ENCODE data around the gene RIMKLA. TPM values are rescaled to one million over a fixed set of nuclear protein-coding genes. Genes with fewer than 3 reads are reported as not detected.

RIMKLA gene
- total RNA-seq, 4 donors from 2014 or later: 2.9 to 7.0 (median 4.0) TPM

DNA sequence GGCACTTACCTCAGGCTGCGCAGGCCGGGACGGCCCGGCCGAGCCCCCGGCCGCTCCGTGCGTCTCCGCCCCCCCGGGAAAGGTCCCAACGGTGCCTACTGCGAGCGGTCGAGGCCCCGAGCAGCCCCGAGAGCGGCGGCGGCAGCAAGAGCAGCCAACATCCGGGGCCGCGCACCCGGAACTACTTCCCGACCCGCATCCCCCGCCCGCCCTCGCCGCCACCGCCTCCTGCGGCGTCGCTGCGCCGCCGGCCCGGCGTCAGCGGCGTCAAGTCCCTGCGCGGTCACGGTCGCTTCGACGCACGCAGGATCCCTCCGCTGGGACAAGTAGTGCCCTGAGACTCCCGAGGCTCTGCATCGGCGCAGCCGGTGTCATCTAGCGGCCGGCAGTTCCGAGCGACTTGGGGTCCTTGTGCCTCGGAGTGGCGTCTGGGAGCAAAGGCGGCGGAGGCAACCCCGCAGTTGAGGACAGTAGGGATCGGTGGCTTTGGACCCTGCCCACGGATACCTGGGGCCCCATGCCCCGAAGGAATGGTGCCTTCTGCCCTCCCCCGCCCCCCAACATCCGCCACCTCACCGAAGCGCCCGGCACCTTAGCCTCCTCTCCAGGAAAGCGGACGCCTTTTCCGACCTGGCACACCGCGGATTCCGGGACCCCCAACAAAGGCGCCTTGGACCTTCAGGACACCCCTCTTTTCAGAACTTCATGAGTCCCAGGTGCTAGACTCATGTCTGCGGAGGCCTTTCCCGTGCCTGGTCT is 45.4 kb upstream of the RIMKLA start, which contains the start of gene FOXJ3:
Gene FOXJ3, minus strand, starts transcription at position 186 of the 759 bp plus-strand sequence. CDS start 24,142 bp downstream, outside the sequence.
- no peaks in the 10 kb centered on the region for H3K9me3 ChIP-seq
- peak within 1 kb of the TSS; percentile 88 to 96 for H3K4me3 ChIP-seq
- peak within 1 kb of the TSS; percentile 89 to 95 (median 94) for H3K27ac ChIP-seq
- H3K36me3 ChIP-seq: no peaks in the 10 kb centered on the region
- peak; percentile 58 to 78 for TF ChIP-seq POLR2A (IDR thresholded peaks at IDR 0.05)
- TF ChIP-seq POLR2AphosphoS5 (IDR thresholded peaks at IDR 0.05): peak; percentile 94
- TF ChIP-seq EP300 (IDR thresholded peaks at IDR 0.05): no peak
- TF ChIP-seq, protein P1, sequence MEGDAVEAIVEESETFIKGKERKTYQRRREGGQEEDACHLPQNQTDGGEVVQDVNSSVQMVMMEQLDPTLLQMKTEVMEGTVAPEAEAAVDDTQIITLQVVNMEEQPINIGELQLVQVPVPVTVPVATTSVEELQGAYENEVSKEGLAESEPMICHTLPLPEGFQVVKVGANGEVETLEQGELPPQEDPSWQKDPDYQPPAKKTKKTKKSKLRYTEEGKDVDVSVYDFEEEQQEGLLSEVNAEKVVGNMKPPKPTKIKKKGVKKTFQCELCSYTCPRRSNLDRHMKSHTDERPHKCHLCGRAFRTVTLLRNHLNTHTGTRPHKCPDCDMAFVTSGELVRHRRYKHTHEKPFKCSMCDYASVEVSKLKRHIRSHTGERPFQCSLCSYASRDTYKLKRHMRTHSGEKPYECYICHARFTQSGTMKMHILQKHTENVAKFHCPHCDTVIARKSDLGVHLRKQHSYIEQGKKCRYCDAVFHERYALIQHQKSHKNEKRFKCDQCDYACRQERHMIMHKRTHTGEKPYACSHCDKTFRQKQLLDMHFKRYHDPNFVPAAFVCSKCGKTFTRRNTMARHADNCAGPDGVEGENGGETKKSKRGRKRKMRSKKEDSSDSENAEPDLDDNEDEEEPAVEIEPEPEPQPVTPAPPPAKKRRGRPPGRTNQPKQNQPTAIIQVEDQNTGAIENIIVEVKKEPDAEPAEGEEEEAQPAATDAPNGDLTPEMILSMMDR (IDR thresholded peaks at IDR 0.05): peak in 3 of 4 experiments; percentile 2 to 23 (median 9)
- peaks cover 3 to 52% (median 26%) of the 10 kb centered on the region in 3 donors for H3K4me1 ChIP-seq
- peak; percentile 97 for ATAC-seq
- no peaks in the 10 kb centered on the region for H3K27me3 ChIP-seq
- WGBS, 2 donors (ENCODE audit: low coverage in 1 of 2): 0 to 2% methylated on average over 2 to 36 of the region's 79 CpGs

DNA sequence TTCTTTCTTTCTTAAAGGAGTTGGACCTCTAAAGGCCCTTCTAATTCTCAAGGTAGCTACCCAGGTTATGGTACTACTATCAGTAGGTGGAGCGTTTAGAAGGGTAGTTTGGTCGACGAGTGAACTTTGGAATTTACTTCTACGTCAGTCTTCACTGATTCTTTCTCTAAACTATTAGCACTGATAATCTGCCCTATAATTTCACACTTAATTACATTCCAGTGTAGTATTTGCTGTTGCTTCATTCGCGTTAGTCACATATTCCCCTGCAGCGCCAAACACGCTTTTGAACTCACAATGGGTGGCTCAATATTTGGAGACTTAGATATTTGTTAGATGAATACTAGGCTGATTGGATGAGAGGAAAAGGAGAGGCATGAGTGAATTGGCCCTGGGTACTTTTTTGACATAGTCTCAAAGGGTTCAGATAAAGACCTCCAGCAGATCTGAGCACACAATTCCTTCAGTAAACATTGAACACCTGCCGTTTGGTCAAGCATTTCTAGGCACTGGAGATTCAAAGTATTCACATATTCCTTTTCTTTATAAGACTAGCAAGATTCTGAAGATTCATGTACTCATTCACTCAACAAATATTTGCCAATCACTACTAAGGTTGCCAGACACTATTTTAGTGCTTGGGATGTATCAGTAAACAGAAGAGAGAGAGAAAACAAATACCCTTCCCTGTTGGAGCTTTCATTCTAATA is 44.6 kb upstream of the RIMKLA start:
- H3K27me3 ChIP-seq: no peaks in the 10 kb centered on the region
- peak; percentile 5 for ATAC-seq
- peaks cover 3 to 45% (median 26%) of the 10 kb centered on the region in 3 donors for H3K4me1 ChIP-seq
- no peaks in the 10 kb centered on the region for H3K36me3 ChIP-seq
- TF ChIP-seq EP300 (IDR thresholded peaks at IDR 0.05) (no peak), POLR2AphosphoS5 (IDR thresholded peaks at IDR 0.05) (peak; percentile 20)
- TF ChIP-seq, protein P1 (IDR thresholded peaks at IDR 0.05): no peak
- peak overlapping the region; percentile 88 to 96 for H3K4me3 ChIP-seq
- WGBS, 2 donors (ENCODE audit: low coverage in 1 of 2): 0 to 2% methylated on average over 1 to 9 of the region's 9 CpGs
- H3K27ac ChIP-seq: peak overlapping the region; percentile 89 to 95 (median 94)
- no peaks in the 10 kb centered on the region for H3K9me3 ChIP-seq

DNA sequence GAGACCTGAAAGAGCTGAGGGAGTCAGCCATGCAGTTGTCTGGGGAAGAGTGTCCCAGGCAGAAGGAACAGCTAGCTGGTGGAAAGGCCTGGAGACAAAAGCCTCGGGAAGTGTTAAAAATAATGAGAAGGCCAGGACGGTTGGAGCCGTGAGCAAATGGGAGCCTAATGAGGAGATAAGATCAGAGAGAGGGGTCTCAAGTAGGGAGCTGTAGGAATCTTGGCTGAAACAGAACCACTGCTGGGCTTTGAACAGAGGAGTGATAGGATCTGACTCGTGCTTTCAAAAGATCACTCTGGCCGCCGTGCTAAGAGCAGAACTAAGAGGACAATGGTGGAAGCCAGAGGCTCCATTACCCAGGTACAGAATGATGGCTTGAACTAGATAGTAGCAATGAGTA is 43.6 kb upstream of the RIMKLA start:
- Histone ChIP-seq H3K36me3 (no peaks in the 10 kb centered on the region), H3K4me3 (no peak overlapping the region), H3K9me3 (no peaks in the 10 kb centered on the region), H3K27me3 (no peaks in the 10 kb centered on the region), H3K4me1 (peaks cover 3 to 35% (median 22%) of the 10 kb centered on the region in 3 donors), H3K27ac (no peak overlapping the region)
- WGBS, 2 donors (ENCODE audit: low coverage in 1 of 2): 76% methylated on average over 6 of the region's 6 CpGs; no CpG with 5 or more reads in 1 of the 2 donors
- TF ChIP-seq, protein P1 (IDR thresholded peaks at IDR 0.05): no peak
- TF ChIP-seq POLR2AphosphoS5 (IDR thresholded peaks at IDR 0.05): no peak
- TF ChIP-seq POLR2A (IDR thresholded peaks at IDR 0.05): no peak
- TF ChIP-seq EP300 (IDR thresholded peaks at IDR 0.05): no peak
- no peak for ATAC-seq

DNA sequence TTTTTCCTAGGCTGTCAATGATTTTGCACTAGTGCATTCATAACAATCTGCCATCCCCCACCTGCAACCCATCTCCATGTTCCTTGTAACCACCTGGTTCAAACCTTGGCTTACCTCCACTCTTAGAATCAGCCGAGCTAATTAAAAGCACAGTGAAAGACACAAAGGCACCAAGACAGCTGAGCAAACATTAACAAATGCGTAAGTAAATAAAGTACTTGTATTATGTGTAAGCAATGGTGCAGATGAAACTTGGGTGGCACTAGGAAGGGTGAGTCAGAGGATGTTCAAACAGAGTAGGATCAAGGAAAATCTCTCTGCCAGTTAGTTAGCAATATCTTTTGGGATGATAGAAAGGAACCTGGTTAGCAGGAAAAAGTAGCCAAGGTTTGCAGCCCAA is 40.5 kb upstream of the RIMKLA start:
- Histone ChIP-seq H3K27me3 (no peaks in the 10 kb centered on the region), H3K4me3 (no peak overlapping the region), H3K27ac (no peak overlapping the region), H3K36me3 (no peaks in the 10 kb centered on the region), H3K4me1 (peaks cover 0 to 14% (median 5%) of the 10 kb centered on the region in 3 donors), H3K9me3 (no peaks in the 10 kb centered on the region)
- 38 to 89% methylated on average over 1 to 2 of the region's 2 CpGs for WGBS, 2 donors (ENCODE audit: low coverage in 1 of 2)
- no peak for ATAC-seq
- TF ChIP-seq EP300 (IDR thresholded peaks at IDR 0.05): no peak
- TF ChIP-seq, protein P1 (IDR thresholded peaks at IDR 0.05): no peak
- no peak for TF ChIP-seq POLR2A (IDR thresholded peaks at IDR 0.05)
- no peak for TF ChIP-seq POLR2AphosphoS5 (IDR thresholded peaks at IDR 0.05)

Measured in gastroesophageal sphincter (tissue), 4 donors.